COR-L47 (cell line): Measurements from ENCODE around the gene FGF5.
"Not testable (repeated sequence)": the region's sequence is repeated elsewhere in the genome, so short reads cannot be mapped to it uniquely, and the experiment has no call there.

Experiments
- DNase-seq: peaks from one replicate; lab custom pipeline; 2025; lab: John Stamatoyannopoulos, UW

Gene FGF5

DNA sequence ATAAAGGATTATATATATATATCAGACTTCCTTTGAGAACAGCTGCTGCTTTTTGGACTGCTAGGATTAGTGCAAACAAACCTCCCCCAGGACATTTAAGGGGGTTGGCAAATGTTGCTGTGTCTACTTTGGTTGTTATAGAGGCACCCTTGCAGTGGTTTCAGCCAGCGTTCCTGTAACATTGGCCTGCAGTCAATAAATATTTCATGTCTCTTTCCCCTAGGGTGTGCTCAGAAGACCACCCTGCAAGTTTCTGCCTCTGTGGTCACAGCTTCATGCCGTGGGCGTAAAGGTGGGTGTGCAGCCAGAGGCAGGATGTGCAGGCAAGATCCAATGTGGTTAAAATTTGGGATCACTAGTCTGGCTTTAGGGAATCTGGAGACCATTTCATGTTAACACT, 28.9 kb downstream of the FGF5 start:
- DNase-seq, result peak; percentile 54

DNA sequence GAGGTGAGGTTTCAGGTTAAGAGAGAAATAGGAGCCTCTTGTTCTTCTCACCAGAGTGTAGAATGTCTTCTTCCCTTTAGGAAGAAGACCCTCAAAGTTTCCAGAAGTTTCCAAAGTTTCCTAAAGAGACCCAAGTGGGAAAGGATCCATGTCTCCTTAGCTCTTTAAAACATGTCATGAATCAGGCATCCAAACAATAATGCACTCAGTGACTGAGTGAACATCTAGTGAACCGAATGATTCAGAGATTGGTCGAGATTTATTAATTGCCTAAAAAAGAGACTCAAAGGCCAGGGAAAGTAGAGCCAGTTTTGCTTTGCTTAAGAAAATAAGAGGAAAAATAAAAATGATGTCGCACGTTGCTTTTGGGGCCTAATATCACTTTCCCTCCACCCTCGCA, 29.4 kb downstream of the FGF5 start:
- no peak for DNase-seq

DNA sequence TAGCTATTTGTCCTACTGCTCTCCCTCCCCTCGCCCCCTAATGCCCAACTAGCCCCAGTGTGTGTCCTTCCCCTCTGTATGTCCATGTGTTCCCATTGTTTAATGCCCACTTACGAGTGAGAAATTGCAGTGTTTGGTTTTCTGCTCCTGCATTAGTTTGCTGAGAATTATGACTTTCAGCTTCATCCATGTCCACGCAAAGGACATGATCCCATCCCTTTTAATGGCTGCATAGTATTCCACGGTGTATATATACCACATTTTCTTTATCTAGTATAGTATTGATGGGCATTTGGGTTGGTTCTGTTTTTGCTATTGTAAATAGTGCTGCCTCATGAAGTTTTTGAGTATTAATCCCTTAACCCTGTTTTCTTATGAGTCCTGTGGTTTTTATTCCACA, 35.4 kb downstream of the FGF5 start:
- DNase-seq, result no peak

DNA sequence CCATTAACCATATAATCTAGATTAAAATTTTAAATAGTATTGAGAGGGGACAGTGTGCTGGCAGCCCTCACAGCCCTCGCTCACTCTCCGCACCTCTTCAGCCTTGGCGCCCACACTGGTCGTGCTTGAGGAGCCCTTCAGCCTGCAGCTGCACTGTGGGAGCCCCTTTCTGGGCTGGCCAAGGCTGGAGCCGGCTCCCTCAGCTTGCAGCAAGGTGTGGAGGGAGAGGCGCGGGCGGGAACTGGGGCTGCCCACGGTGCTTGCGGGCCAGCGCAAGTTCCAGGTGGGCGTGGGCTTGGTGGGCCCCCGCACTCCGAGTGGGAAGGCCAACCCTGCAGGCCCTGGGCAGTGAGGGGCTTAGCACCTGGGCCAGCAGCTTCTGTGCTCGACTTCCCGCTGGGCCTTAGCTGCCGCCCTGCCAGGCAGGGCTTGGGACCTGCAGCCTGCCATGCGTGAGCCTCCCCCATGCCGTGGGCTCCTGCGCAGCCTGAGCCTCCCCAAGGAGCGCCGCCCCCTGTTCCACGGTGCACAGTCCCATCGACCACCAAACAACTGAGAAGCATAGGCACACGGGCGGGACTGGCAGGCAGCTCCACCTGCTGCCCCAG, 36.3 kb downstream of the FGF5 start:
- DNase-seq, result no peak

DNA sequence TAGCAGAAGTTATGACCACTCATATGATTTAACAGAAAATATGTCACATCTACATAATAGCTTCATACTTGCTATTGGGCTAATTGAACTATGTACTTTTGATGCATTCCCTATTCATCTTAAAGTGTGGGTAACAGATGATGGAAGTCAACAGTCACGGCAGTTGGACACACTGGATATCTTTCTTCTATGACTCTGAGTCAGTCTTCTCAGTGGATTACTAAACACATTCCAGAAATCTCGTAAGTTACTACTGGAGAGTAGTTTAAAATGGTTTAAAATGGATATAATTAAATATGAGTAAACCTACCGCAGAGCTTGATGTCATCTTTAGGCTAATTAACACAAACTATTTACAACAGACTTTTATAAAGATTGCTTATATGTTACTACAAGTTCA, 39.0 kb downstream of the FGF5 start:
- no peak for DNase-seq

DNA sequence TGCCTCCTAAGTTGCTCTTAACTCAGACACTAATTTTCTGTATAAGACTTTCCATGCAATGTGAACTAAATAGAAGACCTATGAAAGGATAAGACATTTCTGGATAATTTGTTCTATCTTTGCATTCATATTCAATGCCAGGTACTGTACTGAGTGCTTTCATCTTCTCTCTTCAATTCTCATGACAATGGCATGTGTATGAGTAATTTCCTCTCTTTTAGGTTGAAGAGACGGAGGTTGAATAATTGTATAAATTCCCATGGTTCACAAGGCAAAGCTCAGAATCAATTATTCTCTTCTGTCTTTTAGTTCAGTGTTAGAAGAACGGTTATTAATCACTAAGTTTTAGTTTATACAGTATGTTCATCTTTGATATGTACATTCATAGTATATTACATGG, 39.8 kb downstream of the FGF5 start:
- DNase-seq, result no peak

DNA sequence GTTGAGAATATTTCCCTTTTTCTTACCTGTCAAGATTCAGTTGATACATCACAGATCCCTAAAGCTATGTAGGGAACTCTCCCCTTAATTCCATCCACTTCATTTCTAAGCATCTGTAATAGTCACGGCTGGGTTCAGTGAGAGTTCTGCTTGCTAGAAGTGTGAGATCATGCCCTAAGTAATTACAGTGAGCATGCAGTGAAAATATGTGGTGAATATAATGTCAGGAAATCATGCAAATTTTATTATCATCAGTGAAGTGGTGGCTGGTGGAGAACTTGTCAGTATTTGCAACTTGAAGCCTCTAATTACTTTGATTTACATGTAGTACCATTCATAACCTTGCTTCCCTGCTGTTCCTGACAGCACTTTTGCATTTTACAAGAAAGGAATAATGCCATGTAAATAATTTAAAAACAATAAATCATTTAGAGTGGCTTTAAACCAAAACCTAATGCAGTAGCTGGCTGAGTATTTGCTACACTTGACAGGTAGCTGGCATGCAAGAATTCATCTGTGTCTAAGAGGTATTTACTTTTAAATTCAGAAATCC, 40.8 kb downstream of the FGF5 start:
- DNase-seq, result peak; percentile 73

DNA sequence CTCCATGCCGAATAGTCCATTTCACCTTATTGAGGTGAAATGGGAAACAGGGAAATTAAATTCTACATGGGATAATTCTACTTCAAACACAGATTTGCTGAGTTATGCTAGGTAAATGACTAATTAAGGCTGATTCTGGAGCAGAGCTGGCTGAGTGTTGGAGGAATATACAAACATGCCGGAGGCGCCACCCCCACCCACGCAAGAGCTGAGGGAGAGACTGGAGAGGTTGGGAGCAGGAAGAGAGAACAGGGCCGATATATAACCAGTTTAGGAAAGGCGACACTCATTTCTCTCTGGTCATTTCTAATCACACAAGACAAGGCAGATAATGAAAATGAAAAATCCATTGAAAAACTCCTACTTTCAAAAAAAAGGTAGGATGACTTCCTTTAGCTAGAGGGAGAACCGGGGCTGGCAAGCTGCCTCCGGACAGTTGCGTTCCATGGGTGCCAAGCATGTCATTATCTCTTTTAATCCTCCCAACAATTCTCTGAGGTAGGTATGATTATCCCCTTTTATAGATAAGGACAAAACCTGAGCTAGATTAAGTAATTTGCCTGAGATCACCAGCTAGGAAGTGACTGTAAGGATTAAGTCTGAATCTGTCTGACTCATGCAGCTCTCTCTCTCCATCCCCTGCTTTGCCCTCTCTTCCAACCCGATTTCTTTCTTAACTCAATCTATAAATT, 41.5 kb downstream of the FGF5 start:
- peak; percentile 38 for DNase-seq

DNA sequence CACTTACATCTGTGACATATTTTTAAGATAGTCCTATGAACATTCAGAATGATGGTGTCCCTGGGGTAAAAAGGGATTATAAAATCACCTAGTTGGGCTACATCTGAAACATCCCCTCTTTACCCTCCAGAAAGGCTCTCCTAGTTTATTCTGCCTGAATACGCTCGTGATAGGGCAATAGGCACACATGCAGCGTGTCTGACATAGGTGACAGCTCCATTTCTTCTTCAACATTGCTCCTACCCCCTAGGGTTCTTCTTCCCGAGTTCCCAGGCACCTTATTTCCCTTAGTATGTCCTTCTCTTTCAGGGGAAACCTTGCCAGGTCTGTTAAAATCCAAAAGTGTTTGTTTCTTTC, 42.0 kb downstream of the FGF5 start:
- no peak for DNase-seq

DNA sequence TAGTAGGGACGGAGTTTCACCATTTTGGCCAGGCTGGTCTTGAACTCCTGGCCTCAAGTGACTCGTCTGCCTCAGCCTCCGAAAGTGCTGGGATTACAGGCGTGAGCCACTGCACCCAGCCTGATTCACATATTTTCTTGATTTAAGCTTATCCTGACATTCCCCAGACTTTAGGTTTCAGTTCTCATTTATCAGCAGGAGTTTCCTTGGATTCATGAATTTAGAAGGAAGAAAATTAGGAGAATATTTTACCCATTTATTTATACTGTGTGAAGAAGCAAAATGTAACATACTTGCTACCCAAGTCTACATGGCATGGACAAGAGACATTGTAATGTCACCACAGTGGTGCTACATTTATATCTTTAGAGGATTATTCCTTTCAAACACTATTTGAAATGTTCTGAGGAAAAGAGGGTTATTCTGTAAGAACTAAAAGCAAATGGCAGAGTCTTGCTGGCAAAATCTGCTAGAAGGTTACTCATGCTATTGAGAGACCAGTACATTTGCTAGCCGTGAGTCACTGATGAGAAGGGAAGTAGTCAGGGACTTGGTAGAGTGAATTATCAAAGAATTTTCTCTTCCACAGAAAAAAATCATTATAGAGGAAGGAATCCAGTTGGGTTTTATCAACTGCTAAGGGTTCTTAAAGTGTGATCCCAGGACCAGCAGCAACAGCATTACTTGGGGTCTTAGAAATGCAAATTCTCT, 43.0 kb downstream of the FGF5 start:
- DNase-seq, result no peak

DNA sequence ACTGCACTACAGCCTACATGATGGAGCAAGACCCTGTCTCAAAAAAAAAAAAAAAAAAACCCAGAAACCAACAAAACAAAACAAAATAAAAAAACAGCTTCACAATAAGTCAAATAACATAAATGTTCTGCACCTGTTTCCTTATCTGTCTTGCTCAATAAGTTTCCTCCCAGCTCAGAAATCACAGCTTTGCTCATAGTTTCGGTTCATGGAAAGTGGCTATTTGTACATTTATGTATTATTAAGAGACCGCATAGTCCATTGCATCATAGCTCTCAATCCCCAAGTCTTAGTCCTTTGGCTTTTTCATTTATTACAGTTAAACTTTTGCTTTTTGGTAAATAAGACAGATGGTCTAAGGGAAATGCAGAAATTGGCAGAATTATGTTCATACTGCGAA, 44.7 kb downstream of the FGF5 start:
- DNase-seq, result no peak

DNA sequence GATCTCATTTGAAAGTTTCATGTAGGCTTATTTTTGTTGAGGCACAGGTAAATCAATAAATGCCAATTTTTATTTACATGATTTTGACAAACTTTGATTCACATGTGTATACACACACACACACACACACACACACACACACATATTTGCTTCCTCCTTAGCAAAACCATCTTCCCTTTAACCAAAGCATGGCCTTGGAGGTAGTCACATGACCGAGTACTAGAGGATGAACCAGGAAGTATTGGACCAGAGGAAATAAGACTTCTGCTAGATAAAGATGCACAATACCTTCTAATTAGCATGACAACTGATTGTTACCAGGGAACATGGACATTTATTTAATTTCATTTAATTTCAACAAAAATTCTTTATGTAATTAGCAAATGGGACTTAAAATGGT, 45.7 kb downstream of the FGF5 start:
- no peak for DNase-seq

DNA sequence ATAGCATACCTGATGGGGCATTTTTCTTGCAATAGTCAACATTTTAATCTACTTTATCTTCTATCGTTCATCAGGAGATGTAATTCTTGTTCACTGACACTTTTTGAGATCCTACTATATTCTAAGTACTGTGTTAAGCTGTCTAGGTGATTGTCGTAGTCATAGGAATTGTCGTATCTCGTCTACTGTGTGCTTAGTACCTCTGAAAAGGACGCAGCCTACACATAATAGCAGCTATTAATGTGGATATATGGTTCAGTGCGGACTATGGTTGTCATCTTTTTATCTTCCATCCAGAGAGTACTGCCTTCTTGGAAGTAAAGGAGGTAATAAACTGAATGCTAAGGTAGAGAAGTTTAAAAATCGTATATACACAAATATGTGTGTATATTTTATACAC, 47.2 kb downstream of the FGF5 start:
- DNase-seq, result no peak

DNA sequence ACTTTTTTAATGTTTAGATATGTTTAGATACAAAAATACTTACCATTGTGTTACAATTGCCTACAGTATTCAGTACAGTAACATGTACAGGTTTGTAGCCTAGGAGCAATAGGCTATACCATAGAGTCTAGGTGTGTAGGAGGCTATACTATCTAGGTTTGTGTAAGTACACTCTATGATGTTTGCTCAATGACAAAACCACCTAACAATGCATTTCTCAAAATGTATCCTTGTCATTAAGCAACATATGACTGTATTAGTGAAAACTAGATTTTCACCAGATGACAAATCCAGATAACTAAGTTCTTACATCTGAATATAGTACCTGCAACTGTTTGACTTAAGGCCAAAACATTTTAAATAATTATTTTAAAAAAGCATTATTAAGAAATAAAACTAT, 49.4 kb downstream of the FGF5 start:
- DNase-seq, result not testable (repeated sequence)

DNA sequence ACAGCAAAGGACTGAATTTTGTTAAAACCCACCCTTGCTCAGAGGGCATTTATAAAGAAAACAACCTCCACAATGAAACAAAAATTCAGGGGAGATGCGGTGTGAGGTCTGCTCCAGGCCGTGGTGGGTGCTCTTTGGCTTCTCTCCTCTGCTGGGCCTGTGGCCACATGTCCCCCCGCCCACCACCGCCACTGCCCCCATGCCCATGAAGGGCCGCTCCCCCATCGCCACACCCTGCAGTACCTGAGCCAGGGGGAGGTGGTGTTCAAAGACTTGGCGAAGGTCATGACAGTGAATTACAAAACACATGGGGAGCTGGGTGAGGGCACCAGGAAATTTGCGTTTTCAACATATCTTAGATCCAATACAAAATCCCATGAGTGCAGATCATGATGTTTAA, 54.9 kb downstream of the FGF5 start:
- no peak for DNase-seq

DNA sequence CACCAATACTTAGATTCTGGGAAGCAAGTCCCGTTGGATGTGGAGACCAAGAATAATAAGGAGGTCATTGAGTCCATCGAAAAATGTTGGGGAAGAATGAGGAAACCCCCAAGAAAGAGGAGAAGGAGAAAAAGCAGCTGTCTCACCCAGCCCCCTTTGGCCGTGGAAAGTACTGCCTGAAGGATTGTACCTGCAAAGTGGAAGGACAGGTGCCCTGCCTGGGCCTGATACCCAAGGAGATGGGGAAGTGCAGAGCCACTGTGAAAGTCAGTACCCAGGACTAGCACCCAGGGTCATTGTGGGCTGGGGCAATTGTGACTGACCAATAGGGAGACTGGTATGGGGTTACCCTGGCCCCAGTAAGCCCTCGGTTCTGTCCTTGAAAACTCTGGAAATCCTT, 55.3 kb downstream of the FGF5 start:
- no peak for DNase-seq

DNA sequence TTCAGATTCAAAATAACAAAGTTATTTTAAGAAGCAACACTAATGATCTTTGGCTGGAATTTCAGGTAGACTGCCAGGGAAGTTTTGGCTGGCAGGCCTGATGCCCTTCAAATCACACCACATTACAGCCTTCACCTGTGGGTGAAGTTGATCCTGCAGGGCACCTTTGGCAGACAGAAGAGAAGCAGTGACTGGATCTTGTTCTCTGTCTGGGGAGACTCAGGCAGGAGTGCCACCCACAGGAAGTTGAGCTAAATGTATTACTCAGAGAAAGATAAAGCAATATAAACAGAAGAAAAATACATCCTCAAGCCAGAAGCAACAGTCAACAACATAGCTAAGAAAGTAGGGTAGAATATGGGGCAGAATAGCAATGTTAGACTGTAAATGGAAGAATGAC, 56.3 kb downstream of the FGF5 start:
- DNase-seq, result peak; percentile 60

DNA sequence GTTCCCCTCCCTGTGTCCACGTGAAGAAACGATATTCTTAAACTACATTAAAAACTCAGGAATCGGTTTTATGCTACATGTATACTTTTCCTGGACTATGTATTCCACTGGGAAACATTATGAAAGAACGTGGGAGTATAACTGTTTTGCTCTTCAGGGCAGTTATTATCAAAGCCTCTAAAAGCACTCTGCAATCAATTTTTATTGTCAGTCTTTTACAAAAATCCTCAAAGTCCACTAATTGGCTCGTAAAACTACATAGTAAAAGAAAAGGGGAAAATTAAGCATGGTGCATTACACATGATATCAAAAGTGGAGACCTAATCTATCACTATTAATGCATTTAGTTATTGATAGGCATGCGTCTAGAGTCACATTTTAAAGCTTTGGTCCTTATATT, 57.7 kb downstream of the FGF5 start:
- DNase-seq, result no peak

DNA sequence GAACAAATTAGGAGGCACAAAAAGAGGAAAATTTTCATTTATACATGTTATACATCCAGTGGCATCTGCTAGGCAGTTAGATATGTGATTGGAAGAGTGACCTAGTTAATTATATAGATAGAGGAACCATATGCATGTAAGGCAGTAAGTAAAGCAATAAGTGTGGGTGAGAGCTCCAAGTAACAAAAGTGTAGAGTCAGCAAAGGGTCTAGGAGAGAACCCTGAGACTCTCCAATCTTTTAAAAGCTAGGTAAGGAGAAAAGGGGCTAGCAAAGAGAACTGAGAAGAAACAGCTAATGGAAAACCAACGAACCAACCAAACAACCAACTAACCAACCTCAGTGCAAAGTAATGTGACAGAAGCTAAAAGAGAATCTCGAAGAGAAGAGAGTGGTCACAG, 65.2 kb downstream of the FGF5 start:
- DNase-seq, result no peak

DNA sequence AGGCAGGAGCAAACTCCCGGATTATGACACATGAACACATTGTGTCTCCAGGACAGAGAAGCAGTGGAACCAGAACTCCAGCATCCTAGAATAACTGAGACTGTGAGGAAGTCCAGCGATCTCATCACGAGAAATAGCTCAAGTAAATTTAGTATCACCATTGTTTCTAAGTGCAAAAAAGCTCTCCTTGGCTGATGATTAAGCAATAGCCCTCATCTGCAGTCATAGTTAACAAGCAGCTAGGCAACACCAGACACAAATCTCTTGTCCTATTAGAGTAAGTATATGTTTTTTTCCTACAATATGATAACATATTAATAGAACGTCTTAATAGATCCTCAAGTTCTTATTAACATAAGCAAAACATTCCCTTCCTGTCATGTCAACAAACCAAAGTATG, 66.7 kb downstream of the FGF5 start:
- DNase-seq, result no peak

DNA sequence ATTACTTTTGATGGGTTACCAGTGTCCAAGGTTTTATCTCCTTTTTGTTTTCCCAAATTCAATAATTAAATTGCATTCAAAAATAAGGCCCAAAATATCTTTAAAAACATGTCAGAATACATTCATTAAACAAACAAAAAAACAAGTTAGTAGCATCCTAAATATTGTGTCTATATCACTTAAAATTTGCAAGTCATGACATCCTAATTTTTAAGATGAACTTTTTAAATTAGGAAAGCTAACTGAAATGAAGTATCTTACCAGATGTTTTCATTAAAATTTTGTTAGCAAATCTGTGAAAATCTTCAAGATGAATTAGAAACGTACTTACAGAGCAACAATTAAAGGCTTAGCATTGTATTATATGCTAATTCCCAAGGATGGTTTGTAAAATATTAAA, 68.1 kb downstream of the FGF5 start:
- no peak for DNase-seq

DNA sequence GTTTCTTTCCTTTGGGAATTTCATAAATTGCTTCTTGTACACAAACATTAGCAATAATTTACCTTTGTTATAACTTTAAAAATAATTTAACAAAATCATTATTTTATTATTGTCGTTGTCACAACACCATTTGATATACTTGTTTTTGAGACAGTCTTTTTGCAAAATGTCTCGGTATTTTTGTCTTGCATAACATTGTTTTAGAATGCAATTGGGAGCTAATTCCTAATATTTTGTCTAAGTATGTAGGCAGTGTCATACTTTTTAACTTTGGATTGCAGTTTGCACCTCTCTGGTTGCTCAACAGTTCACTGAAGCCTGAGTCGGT, 68.7 kb downstream of the FGF5 start:
- DNase-seq, result no peak

DNA sequence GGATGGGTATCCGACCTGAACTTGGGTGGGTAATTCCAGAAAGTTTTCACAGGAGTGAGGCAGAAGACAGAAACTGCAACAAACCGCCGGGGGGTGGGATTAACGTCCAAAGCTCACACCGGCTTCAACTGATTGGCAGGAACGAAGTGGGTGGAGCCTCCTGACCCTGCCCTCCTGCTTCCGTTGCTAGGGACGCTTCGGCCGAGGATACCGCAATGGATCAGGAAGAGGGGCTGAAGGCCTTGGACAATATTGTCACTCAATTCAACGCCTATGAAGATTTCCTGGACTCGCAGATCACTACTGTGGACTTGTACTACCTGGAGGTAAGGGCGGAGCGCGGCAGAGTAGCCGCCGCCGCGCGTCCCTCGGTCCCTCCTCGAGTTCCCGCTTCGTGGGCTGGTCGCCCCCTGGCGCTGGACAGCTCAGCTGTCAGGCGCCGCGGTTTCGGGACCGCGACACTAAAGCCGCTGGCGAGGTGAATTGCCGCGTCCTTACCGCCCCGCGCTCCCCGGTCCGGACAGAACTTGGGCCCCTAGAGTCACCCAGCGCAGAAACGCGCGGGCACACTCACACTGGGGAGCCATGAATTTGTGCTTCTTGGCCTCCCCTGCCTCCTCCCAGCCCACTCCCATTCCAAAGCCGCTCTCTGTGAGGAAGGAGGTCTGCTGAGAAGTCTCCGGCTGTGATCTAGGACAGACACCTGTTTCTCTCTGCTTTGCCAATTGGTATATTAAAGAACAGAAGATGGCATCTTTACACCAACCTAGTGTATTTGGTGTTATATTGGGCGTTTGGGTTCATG, 69.3 kb downstream of the FGF5 start, which contains the start of gene CFAP299:
TSS of gene CFAP299 (plus strand) at position 177 of the 805 bp plus-strand sequence.
- DNase-seq, result peak; percentile 84
